HS-27A (cell line): Measurements from ENCODE around the gene ITPK1.
"Not testable (repeated sequence)": the region's sequence is repeated elsewhere in the genome, so short reads cannot be mapped to it uniquely, and the experiment has no call there.

ENCODE experiments used
- DNase-seq: peaks from one replicate; pipeline ENCODE4 v3.0.0-alpha.2; 2012; ENCODE audit warnings: low read depth, missing footprints

ITPK1 gene

GRCh38 chr14:93115821-93116675 lies at the start of gene ITPK1:
TSS of gene ITPK1 (minus strand) at chr14:93115925. CDS start at chr14:93115163, 762 bp downstream.
- no peak for DNase-seq

DNA sequence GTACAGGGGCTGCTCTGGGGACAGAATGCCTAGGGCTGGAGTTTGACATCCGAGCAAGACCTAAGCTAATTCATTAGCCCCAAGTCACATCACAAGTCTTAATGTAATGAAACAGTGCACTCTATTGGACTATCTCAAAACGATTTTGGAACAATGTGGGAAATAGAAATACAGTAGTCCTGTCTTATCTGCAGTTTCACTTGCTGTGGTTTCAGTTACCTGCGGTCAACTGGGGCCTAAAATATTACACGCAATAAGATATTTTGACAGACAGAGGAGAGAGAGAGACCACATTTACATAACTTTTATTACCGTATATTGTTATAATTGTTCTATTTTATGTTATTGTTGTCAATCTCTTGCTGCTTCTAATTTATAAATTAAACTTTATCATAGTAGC lies 47.8 kb upstream of the ITPK1 start:
- no peak for DNase-seq

DNA sequence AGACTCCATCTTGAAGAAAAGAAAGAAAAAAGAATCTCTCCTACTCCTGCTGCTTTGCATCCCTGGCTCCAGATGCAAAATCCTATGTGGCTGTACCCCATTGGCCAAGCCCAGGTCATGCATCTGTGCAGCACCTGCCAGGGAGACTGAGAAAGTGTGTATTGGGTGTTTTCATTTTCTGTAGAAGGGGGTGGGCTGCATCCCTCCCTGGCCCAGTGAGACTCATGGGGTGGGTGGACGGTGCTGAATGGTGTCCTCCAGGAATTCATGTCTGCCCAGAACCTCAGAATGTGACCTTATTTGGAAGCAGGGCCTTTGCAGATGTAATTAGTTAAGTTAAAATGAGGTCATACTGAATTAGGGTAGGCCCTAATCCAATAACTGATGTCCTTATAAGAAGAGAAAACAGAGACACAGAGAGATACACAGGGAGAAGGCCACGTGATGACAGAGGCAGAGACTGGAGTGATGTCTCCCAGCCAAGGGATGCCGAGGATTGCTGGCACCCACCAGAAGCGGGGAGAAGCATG lies 45.8 kb upstream of the ITPK1 start:
- no peak for DNase-seq

- no peak for DNase-seq
Observed at GRCh38 chr14:93160353-93160801, 44.7 kb upstream of the ITPK1 start.

DNA sequence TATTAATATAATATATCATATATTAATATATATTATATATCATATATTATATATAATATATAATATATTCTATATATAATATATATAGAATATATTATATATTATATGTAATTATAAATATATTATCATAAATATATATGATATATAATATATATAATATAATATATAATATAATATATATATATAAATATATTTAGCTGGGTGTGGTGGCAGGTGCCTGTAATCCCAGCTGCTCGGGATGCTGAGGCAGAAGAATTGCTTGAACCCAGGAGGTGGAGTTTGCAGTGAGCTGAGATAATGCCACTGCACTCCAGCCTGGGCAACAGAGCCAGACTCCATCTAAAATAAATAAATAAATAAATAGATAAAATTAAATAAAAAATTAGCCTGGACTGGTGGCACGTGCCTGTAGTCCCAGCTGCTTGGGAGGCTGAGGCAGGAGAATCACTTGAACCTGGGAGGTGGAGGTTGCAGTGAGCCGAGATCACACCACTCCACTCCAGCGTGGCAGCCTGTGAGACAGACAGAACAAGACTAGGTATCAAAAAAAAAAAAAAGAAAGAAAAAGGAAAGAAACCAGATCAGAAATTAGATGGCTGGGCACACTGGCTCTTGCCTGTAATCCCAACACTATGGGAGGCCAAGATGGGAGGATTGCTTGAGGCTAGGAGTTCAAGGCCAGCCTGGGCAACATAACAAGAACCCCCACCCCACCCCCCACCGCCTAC lies 44.1 kb upstream of the ITPK1 start:
- DNase-seq, result not testable (repeated sequence)

DNA sequence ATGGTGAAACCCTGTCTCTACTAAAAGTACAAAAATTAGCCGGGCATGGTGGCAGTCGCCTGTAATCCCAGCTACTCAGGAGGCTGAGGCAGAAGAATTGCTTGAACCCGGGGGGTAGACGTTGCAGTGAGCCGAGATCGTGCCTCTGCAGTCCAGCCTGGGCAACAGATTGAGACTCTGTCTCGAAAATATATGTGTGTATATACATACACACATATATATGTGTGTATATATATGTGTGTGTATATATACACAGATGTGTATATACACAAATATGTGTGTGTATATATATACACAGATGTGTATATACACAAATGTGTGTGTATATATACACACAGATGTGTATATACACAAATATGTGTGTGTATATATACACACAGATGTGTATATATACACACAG lies 42.6 kb upstream of the ITPK1 start:
- not testable (repeated sequence) for DNase-seq

GRCh38 chr14:93156693-93157369 lies 41.1 kb upstream of the ITPK1 start:
- DNase-seq, result no peak

DNA sequence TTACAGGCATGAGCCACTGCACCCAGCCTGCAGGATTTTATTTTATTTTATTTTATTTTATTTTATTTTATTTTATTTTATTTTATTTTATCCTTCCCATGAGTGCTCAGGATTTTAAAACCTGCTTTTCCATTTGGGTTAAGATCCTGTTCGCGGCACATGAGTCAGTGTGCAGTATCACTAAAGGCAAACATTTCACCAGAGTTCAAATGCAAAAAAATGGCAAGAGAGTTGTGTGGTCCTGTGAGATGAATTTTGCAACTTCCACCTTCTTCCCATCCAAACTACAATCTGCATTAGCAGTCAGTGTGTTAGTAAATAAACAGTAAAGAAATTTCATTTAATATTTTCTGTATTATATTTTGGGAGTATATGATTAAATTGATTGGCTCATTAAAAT lies 39.9 kb upstream of the ITPK1 start:
- DNase-seq, result no peak

DNA sequence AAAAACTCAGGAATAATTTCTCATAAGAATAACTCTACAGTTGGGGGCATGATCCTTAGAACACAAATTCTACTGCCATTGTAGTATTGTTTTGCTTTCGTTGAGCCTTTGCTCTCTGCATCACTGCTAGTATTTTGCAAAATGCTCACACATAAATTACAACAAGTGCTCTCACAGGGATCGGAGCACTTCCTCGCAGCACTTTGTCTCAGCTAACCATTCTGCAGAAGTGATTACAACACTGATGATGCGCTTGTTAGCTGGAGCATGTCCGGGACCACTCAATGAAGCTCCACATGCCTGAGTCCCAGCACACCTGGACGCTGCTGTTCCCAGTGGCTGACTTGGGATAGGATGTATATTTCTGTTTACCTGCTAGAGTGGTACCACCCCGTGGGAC lies 37.4 kb upstream of the ITPK1 start:
- DNase-seq, result no peak

DNA sequence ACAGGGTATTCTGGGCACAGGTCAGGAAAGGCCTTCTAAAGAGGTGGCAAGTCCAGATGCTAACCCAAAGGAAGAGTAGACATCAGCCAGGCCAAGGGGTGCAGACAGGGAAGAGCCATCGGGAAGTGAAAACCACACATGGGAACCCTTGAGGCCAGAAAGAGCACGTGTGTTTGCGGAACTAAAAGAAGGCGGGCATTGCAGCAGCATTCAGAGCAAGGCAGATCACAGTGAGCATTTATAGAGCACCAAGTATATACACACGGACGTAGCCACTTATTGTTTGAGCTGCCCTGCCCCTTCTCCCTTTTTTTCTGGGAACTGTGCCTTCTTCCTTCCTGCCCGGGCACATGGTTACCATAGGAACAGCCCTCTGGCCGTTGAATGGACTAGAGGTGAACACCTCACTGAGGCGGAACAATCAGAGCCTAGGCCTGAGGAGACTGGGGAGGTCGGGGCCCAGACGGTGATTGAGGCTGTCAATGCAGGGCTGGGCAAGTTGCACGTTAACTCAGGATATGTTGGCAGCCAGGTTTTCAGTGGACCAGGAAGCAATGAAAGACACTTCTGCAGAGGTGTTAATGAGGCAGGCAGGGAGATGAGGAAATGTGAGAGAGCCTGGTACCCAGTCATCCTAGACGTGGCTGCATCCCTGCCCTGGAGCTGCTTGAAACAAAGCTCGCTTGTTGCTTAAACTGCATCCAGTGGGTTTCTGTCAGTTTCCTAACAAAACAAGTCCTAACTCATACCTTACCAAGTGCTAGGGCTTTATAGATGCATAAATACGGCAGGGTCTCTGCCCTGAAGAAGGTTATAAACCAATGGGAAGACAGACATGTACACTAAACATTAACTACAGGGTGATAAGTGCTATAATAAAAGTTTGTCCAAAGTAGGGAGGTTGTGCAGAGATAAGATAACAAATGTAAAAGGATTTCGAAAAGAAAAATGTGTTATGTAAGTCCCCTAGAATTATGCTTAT lies 34.8 kb upstream of the ITPK1 start:
- no peak for DNase-seq

- DNase-seq, result no peak
Observed at GRCh38 chr14:93148979-93149378, 33.3 kb upstream of the ITPK1 start.

DNA sequence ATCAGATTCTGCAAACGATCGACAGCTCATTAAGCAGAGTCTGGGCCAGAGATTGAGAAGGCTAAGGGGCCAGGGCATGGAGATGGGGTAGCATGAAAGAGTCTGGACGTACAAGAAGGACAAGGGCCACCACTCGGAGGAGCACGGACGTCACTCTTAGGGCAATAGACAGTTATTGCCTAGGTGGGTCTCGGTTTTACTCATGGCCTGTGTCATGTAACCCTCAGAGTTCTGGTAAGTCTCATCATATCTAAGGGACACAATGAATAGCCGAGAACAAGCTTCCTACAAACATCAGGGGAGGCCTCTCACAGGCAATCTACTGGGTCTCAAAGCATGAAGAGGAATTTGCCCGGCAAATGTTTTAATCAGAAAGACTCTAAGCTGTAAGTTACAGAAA lies 30.4 kb upstream of the ITPK1 start:
- no peak for DNase-seq

DNA sequence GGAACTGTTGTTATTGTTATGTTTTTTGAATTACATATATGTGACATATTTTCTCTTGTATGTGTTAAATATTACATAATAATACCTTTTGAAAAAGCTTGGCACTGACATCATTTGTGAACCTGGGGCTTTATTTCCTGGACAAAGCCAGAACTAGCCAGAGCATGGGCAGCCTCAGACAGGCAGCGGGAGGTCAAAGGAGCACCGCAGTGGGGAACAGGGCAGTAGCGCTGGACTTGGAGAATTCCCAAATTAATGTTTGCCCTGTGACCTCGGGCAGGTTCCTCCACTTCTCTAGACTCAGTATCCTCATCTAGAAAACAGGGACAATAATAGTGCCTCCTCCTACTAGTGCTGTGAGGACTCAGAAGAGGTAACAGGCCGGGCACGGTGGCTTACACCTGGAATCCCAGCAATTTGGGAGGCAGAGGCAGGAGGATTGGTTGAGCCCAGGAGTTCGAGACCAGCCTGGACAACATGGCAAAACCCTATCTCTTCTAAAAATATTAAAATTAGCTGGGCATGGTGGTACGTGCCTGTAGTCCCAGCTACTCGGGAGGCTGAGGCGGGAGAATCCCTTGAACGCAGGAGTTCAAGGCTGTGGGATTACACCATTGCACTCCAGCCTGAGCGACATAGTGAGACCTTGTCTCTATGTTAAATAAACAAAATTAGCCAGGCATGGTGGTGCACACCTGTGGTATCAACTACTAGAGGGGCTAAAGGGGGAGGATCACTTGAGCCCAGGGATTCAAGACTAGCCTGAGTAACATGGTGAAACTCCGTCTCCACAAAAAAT lies 27.3 kb upstream of the ITPK1 start:
- DNase-seq, result no peak

DNA sequence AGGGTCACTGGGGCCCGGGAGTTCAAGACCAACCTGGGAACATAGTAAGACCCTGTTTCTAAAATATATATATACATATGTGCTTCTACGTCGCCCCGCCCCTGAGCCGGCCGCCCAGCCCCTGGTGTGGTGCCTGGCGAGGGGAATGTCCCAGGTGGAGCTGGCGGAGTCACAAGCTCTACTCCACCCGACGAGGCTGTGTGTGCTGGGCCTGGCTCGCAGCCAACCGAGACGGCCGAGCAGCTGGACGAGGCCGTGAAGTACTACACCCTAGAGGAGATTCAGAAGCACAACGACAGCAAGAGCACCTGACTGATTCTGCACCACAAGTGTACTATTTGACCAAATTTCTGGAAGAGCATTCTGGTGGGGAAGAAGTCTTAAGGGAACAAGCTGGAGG lies 22.1 kb upstream of the ITPK1 start:
- DNase-seq, result no peak

DNA sequence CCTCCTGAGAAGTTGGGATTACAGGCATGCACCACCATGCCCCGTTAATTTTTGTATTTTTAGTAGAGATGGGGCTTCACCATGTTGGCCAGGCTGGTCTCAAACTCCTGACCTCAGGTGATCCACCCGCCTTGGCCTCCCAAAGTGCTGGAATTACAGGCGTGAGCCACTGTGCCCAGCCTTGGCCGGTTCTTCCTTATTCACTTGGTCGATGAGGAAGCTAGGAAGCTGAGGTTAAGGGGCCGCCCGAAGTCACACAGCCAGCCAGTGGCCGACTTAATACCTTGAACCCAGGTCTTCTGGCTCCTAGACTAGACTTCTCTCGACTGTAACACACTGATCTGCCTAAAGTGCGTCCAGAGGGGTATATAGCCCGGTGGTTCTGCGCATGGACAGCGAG lies 20.8 kb upstream of the ITPK1 start:
- not testable (repeated sequence) for DNase-seq

GRCh38 chr14:93136009-93136408 lies 20.3 kb upstream of the ITPK1 start:
- DNase-seq, result no peak

GRCh38 chr14:93135399-93135798 lies 19.7 kb upstream of the ITPK1 start:
- no peak for DNase-seq

- no peak for DNase-seq
Observed at GRCh38 chr14:93133464-93133863, 17.7 kb upstream of the ITPK1 start.

GRCh38 chr14:93132472-93133065 lies 16.8 kb upstream of the ITPK1 start:
- DNase-seq, result no peak

DNA sequence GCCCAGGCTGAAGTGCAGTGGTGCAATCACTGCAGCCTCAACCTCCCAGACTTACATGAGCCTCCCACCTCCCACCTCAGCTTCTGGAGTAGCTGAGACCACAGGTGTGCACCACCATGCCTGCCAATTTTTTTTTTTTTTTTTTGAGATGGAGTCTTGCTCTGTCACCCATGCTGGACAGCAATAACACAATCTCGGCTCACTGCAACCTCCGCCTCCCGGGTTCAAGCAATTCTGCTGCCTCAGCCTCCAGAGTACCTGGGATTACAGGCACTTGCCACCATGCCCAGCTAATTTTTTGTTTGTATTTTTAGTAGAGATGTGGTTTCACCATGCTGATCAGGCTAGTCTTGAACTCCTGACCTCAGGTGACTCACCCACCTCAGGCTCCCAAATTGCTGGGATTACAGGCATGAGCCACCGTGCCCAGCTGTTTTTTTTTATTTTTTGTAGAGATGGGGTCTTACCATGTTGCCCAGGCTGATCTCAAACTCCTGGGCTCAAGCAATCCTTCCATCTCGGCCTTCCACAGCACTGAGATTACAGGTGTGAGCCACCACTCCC lies 15.6 kb upstream of the ITPK1 start:
- DNase-seq, result not testable (repeated sequence)
